ENCODE data around the gene ADCY9. TPM values are rescaled to one million over a fixed set of nuclear protein-coding genes. Genes with fewer than 3 reads are reported as not detected.

Gene ADCY9
- total RNA-seq, 1 donor from 2014 or later = 13.1 TPM

- Mint-ChIP-seq H3K9me3 (no peaks in the 10 kb centered on the region), H3K27me3 (ENCODE audit: low read depth) (no peaks in the 10 kb centered on the region), H3K27ac (no peak overlapping the region), H3K4me1 (peaks cover 27% of the 10 kb centered on the region), H3K36me3 (no peaks in the 10 kb centered on the region), H3K4me3 (no peak overlapping the region)
- TF ChIP-seq, protein P1, sequence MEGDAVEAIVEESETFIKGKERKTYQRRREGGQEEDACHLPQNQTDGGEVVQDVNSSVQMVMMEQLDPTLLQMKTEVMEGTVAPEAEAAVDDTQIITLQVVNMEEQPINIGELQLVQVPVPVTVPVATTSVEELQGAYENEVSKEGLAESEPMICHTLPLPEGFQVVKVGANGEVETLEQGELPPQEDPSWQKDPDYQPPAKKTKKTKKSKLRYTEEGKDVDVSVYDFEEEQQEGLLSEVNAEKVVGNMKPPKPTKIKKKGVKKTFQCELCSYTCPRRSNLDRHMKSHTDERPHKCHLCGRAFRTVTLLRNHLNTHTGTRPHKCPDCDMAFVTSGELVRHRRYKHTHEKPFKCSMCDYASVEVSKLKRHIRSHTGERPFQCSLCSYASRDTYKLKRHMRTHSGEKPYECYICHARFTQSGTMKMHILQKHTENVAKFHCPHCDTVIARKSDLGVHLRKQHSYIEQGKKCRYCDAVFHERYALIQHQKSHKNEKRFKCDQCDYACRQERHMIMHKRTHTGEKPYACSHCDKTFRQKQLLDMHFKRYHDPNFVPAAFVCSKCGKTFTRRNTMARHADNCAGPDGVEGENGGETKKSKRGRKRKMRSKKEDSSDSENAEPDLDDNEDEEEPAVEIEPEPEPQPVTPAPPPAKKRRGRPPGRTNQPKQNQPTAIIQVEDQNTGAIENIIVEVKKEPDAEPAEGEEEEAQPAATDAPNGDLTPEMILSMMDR (IDR thresholded peaks at IDR 0.05; ENCODE audit: unreplicated experiment) = no peak
- DNase-seq (ENCODE audit: low spot score in 2 of 2, unreplicated experiment in 2 of 2) = no peak
These were observed 100.3 kb downstream of the ADCY9 start for GRCh38 chr16:4016005-4016352.

DNA sequence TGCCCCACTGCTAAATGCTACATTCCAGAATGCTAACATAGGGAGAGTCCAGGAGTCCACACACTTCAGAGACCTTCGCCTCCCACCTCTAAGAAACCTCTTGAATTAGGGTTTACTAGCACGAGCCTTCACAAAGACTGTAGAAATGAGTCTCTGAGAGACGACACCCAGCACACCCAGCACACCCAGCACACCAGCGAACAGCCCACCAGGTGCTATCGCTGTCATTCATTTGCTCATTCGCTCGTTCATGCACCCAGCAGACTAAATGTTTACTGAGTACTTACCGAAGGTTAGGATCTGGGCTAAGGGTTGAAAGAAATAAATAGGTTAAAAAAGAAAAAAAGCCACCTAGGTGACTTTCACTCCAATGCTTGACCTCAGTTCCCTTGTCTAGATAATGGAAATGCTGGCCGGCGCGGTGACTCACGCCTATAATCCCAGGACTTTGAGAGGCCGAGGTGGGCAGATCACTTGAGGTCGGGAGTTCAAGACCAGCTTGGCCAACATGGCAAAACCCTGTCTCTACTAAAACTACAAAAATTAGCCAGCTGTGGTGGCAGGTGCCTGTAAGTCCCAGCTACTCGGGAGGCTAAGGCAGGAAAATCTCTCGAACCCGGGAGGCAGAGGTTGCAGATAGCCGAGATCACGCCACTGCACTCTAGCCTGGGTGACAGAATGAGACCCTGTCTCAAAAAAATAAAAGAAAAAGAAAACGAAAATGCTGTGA, 100.8 kb downstream of the ADCY9 start:
- TF ChIP-seq, protein P1 (IDR thresholded peaks at IDR 0.05; ENCODE audit: unreplicated experiment) = no peak
- no peaks in the 10 kb centered on the region for H3K27me3 Mint-ChIP-seq (ENCODE audit: low read depth)
- H3K27ac Mint-ChIP-seq = peak overlapping the region; percentile 75
- DNase-seq (ENCODE audit: low spot score in 2 of 2, unreplicated experiment in 2 of 2) = no peak
- no peak overlapping the region for H3K4me3 Mint-ChIP-seq
- peaks cover 28% of the 10 kb centered on the region for H3K4me1 Mint-ChIP-seq
- H3K36me3 Mint-ChIP-seq = no peaks in the 10 kb centered on the region
- no peaks in the 10 kb centered on the region for H3K9me3 Mint-ChIP-seq

DNA sequence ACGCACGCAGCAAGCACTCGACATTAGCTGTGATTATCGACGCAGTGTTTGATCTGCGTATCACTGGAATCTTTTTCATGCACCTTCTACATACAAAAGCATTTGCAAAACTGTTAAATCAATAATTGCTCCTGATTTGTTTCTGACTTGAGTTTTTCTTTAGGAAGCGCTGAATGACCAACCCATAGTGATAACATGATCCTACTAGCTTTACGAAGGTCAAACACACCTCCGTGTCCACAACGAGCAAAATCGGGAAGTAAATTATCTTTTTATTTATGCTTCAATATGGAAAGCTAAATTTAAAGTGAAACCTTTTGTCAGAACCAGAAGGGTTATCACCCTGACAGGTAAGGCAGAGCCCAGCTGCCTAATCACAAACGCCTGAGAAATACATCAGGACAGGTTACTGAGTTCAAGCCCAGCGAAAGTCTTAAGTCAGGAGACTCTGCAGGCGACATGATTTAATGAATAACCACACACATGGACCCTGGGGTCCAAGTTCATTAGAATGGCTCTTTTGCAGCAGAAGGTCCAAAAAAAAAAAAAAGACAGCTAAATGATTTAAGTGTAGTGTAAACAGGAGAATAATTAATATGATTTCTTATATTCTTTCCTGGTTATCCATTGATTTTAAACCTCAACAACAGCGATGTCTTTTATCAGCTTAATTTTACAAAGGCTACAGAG, 104.2 kb downstream of the ADCY9 start:
- DNase-seq (ENCODE audit: low spot score in 2 of 2, unreplicated experiment in 2 of 2) = no peak
- Mint-ChIP-seq H3K4me3 (no peak overlapping the region), H3K9me3 (no peaks in the 10 kb centered on the region), H3K4me1 (peaks cover 23% of the 10 kb centered on the region), H3K27ac (peak overlapping the region; percentile 91), H3K36me3 (no peaks in the 10 kb centered on the region), H3K27me3 (ENCODE audit: low read depth) (no peaks in the 10 kb centered on the region)
- TF ChIP-seq, protein P1 (IDR thresholded peaks at IDR 0.05; ENCODE audit: unreplicated experiment) = no peak

DNA sequence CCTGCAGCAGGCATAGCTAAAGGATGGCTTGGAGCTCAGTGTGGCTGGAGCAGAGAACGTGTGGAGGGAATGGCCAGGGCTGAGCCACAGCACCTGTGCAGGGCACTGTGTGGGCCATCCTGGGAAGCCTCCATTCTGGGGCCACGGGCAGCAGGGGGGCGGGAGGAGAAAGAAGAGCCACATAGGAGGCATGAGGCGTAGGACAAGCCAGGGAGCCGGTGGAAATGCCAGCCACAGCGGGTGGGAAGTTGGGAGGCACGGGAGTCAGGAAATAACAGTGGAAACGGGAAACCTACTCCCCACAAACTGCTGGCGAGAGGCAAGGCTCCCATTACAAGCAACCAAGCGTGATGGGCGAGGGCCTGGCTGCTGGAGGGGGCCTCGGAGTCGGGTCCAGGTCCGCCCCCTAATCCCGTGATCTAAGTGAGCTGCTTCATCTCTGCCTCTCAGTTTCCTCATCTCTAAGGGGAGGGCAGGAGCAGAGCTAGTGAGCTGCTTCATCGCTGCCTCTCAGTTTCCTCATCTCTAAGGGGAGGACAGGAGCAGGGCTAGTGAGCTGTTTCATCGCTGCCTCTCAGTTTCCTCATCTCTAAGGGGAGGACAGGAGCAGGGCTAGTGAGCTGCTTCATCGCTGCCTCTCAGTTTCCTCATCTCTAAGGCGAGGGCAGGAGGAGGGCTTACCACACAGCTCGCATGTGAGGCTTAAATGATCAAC, 104.9 kb downstream of the ADCY9 start:
- no peak for DNase-seq (ENCODE audit: low spot score in 2 of 2, unreplicated experiment in 2 of 2)
- Mint-ChIP-seq H3K27me3 (ENCODE audit: low read depth) (no peaks in the 10 kb centered on the region), H3K27ac (peak overlapping the region; percentile 77), H3K9me3 (no peaks in the 10 kb centered on the region), H3K36me3 (no peaks in the 10 kb centered on the region), H3K4me1 (peaks cover 23% of the 10 kb centered on the region), H3K4me3 (no peak overlapping the region)
- TF ChIP-seq, protein P1 (IDR thresholded peaks at IDR 0.05; ENCODE audit: unreplicated experiment) = no peak

DNA sequence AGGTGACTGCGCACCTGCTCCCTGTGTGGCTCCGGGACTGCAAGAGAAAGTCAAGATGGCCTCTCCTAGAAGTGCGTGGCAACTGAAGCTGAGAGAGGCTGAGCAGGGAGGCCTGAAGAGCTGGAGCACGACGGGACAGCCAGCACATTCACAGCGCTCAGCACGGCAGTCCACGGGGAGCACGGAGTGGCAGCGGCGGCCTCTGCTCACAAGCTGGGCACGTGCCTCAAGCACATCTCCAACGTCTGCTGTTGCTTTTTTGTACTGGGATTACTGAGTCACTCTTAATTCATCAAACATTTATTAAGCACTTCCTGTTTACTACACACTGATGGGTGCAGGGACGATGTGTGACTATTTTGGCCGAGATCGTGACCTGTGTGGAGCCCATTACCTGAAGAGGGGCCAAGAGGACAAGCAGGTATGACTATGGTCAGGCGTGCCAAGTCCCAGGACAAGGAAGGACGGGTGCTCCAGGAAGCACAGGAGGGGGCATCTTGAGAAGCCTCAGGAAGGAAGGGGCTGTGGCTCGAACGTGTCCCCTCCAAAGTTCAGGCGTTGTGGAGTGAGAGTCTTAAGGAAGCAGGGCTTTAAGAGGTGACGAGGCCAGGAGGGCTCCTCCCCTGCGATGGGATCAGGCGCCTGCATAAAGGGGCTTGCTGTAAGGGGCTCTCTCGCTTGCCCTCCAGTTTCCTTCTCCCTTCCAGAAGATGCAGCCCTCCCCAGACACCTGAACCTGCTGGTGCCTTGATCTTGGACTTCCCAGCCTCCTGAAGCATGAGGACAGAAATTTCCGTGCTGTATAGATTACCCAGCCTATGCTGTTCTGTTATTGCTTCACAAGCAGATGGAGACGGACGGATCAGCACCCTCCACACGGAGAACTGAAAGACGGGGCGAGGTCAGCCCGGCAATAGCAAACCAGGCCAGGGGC, 105.8 kb downstream of the ADCY9 start:
- Mint-ChIP-seq H3K36me3 (no peaks in the 10 kb centered on the region), H3K9me3 (no peaks in the 10 kb centered on the region), H3K27ac (peak overlapping the region; percentile 77), H3K4me3 (no peak overlapping the region), H3K4me1 (peaks cover 23% of the 10 kb centered on the region), H3K27me3 (ENCODE audit: low read depth) (no peaks in the 10 kb centered on the region)
- TF ChIP-seq, protein P1 (IDR thresholded peaks at IDR 0.05; ENCODE audit: unreplicated experiment) = no peak
- DNase-seq (ENCODE audit: low spot score in 2 of 2, unreplicated experiment in 2 of 2) = no peak
